GM18861 (cell line): ENCODE measurements around the gene CNST.
"Not testable (repeated sequence)": the region's sequence is repeated elsewhere in the genome, so short reads cannot be mapped to it uniquely, and the experiment has no call there.

Experiments
- ATAC-seq: cut with Tn5 transposase; IDR thresholded peaks from one replicate; pipeline ENCODE4 v1.9.1; 2021; ENCODE audit not compliant: unreplicated experiment

Gene CNST

DNA sequence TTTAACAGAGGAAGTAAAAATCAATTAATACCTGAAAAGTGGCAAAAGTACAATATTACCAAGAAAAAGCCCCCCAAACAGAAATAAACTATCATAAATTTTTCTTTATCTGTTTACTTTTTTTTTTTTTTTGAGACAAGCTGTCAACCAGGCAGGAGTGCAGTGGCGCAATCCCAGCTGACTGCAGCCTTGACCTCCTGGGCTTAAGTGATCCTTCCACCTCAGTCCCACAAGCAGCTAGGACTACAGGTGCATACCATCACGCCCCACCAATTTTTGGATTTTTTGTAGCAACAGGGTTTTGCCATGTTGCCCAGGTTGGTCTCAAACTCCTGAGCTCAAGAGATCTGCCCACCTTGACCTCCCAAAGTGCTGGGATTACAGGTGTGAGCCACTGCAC is 8.2 kb upstream of the CNST start:
- ATAC-seq = no peak

DNA sequence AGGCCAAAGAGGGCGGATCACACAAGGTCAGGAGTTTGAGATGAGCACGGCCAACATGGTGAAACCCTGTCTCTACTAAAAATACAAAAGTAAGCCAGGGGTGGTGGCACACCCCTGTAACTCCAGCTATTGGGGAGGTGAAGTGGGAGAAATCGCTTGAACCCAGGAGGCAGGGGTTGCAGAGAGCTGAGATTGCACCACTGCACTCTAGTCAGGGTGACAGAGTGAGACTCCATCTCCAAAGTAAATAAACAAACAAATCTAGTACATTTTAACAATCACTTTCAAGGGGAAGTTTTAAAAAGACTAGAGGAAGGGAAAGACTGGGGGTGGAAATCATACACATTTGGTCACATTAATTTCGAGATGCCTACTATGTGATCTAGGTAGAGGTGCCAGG is 6.9 kb upstream of the CNST start:
- ATAC-seq = no peak

DNA sequence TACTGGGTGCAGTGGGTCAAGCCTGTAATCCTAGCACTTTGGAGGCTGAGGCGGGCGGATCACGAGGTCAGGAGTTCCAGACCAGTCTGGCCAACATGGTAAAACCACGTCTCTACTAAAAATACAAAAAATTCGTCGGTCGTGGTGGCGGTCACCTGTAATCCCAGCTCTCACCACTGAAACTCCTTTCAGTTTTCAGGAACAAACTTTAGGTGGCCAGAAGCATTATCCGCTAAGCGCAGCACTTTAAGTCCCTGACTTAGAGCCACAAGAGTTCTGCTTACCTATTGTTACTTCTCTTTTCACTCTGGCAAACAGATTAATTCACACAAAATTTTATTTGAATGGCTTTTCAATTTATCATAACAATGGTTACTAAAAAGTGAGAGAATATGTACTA is 5.4 kb upstream of the CNST start:
- ATAC-seq = not testable (repeated sequence)

DNA sequence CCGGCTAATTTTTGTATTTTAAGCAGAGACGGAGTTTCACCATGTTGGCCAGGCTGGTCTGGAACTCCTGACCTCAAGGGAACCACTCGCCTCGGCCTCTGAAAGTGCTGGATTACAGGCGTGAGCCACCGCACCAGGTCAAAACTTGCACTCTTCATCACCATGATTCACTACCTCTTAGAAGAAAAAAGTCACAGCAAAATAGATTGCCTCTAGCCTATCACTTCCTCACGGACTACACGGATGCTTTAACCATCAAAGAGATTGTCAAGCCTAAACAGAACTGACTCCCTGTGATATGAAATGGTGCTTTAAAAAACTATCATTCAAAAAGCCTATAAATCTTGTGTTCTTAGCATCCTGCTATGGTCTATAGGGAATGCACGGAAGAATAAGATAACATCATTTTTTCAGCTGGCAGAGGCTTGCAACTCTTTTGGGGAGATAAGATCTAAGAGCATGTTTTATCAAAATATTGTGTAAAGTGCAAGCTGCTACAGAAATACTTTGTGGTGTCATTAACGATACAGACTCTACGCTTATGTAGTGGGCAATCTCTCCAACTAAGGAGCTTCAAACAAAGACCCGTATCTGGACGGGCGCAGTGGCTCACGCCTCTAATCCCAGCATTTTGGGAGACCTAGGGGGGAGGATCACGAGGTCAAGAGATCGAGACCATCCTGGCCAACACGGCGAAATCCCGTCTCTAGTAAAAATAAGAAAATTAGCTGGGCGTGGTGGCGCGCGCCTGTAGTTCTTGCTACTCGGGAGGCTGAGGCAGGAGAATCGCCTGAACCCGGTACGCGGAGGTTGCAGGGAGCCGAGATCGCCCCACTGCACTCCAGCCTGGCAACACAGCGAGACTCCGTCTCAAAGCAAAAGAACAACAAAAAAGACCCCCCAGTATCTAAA is 1.2 kb upstream of the CNST start:
- ATAC-seq = no peak

DNA sequence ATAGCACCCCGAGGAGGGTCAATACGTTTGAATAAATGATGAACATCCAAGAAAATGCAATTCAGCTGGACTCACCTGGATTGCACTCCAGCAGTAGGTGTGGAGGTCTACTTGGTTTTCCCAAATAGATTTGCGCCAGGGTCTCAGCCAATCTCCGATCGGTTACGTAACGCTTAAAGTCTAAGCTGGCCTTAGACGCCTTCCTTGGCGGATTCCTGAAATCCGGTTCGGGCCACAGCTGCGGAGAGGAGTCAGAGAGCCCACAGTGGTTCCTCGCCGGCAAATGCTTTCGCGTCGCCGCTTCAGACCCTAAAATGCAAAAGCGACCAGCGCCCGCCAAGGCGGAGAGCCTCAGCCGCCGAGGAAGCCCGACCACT is 517 bp upstream of the CNST start:
- no peak for ATAC-seq

DNA sequence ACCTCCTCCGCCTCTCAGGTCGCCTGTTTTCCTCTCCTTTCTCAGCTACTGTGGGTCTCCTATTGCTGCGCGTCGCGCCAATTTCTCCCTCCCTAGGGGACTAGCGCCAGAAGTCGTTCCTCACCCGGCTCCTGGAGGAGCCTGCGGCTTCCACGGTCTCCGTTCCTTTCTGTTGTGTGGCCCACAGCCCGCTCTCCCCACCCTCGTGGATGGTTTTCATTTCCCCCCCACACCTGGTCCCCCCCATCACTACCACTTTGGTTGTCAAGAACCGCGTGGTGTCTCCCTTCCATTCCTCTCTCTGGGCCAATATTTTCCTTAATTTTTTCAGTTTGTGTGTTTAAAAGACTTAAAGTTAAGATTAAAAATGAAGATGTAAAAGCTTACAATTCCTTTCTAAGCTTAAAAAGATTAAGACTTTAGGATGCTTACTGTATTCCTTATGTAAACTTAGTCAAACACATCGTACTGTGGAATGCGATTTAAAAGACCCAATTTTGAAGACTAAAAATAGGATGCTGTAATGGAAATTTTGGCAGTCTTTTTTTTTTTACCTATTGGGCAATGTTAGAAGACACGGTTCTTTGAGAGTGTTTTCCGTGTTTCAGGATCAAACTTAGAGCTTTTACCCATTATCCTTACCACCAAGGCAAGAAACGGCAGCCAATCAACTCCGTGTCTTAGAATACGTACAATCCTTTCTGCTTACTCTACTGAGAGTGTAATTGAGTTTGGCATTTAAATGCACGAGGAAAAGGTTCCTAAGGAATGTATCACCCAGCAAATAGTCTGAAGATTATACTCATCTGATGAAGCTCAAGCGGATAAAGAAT is 773 bp downstream of the CNST start:
- peak; percentile 1 for ATAC-seq

DNA sequence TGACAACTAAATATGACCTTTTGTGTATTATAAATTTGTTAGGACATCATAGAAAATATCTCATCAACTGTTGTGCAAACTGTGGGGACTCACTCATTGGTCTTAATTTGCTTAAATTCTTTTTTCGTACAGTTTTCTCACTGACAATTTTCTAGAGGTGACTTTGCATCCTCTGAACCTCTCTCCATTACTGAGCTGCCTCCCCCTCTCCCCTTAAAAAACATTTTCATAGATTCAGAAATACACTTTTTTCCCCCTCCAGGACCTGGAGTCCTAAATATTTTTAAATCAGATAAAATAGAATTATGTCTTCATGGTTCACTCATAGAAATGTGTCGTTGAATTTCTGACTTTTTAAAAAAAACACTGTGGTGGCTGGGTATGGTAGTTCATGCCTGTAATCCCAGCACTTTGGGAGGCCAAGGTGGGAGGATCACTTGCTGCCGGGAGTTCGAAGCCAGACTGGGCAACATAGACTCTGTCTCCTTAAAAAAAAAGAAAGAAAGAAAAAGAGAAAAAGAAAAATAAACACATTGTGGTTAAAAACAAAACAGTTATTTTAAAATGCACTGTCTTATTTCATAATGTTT is 1.5 kb downstream of the CNST start:
- ATAC-seq = no peak

DNA sequence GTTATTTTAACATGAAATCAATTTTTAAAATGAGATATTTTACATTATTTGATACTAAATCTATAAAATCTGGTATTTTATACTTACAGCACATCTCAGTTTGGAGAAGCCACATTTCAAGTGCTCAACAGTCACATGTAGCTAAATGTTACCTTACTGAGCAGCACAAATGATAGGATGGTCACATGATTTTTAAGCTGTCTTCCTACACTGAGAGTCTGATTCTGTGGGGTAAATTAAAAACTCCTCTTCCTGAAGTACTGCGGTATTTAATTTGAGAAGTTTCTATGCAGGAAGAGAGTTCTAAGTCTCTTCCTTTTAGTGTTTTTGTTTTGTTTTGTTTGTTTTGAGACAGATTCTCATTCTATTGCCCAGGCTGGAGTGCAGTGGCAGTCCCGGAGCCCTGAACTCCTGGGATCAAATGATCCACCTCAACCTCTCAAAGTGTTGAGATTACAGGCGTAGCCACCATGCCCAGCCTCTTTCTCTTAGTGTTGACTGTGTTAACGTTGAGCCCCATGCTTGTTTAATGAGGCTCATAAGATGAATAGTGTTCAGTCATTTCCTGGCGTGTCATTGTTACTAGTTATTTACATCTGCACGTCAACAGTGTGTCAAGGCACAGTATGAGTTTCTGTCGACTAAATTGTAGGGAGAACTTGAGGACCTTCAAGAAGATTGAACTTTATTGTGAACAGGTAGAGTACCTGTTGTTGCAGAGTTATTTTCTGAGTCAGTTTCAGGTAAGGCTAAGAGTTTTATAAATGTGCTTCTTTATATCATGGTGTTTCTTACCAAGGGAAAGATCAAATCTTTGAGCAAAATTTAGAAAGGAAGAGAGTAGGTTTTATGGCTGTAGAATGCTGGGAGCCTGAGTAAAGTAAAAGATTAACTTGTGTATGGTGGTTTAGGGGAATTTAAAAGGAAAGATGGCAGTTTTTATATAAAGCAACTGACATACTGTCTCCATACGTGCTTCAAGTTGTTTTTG is 3.3 kb downstream of the CNST start:
- no peak for ATAC-seq

DNA sequence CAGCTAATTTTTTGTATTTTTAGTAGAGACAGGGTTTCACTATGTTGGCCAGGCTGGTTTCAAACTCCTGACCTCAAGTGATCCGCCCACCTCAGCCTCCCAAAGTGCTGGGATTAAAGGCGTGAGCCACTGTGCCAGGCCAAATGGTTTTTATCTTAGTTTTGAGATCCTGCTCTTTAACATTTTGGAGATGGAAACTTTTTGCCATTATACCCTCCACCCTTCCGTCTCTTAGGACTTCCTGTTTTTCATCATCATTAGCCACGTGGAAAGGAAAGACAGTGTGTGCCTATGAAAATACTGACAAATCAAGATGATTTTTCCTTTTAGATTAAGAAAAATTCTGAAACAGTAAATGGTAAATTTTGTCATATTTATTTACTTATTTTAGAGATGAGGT is 5.1 kb downstream of the CNST start:
- not testable (repeated sequence) for ATAC-seq

DNA sequence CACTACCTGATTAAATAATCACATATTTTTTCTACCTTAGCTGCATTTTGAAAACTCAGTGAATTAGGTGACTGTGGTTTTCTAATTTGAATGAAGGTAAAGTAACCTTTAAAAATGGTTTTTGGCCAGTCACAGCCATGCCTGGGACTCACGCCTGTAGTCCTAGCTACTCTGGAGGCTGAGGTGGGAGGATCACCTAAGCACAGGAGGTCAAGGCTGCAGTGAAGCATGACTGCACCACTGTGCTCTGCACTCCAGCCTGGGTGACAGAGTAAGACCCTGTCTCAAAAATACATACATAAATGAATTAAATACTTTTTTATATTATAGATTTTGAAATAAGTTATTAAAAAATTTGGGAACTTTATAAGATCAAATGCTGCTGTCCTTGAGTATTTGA is 5.7 kb downstream of the CNST start:
- no peak for ATAC-seq

DNA sequence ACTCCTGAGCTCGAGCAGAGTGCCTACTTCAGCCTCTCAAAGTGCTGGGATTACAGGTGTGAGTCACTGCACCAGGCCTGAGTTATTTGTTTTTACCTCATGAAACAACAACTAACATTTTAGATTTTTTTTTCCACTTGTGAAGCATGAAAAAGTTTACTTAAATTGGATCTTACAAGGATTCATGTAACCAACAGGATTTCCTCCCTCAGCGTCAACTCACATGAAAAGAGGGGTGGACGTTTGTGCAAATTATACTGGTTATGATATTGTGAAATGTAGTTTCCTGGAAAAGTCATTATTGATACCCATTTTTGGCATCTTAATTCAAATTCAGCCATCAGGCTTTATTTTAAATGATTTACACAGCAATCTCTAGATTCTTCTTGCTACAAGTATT is 6.5 kb downstream of the CNST start:
- ATAC-seq = no peak

DNA sequence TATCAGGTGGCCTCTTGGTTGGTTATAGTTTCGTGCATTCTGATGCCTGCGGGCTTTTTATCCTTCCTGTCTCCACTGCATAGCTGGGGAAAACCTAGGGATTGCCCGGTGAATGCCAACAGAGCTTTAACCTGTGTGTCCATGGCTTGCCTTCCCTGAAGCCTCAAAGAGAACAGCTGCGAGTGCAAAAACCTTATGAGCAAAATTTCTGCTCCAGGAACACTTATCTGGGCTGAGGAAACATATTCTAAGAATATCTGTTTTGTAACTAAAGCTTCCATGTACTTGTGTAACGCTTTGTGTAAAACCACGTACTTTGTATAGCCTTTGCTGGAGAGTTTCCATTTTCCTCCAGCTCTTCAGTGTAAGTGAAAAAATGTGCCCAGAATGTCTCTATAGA is 7.2 kb downstream of the CNST start:
- no peak for ATAC-seq

DNA sequence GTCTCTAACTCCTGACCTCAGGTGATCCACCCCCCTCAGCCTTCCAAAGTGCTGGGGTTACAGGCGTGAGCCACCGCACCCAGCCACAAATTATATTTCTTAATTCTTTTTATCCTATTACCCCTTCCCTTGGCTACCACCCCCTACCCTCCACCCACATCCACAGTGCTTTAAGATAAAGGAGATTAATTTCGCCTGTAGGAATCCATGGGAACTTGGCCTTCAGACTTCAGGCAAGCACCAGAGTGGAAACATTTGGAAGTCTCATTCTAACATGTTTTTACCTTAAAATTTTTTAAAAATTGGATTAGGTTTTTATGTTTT is 10.4 kb downstream of the CNST start:
- ATAC-seq = no peak

DNA sequence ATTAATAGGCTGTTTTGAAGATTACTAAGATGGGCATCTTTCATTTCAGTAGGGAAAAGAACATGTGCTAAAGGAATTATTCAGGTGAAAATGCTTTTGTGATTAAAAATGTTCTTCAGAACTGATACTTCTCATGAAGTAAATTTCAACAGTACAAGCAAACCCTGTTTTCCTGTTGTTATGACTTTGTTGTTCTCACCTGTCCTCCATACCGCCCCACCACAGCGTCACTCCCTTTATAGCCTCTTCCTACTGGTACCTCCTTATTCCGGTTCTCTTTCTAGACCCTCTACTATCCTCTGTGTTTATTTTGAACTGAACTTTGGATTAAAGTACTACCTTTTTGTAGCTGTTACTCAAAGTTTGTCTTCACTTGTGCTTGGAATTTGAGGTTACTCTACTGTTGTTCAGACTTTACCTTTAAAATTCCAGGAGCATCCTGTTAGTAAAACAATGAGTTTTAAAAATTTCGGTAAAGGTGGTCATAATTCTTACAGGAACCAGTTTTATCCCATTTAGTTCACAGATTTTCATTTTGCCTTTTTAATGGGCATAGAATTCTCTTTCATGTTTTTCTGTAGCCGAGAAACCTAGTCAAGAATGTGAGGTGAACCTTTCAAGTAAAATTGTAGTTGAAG is 10.9 kb downstream of the CNST start:
- no peak for ATAC-seq

DNA sequence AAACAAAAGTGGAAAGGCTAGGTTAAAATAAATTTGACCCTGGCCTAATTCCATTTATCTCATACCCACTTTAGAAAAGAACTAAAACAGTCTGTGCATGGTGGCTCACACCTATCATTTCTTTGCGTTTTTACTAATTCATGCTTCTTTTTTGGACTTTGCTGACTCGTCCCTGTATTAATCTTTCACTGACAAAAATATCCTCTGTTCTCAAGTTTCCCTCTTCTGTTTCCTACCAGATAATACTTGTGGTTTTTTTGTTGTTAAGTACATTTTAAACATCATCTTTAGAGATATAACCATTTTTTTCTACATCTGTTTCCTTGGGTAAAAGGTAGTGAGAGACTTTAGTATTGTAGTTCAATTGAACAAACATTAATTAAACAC is 11.5 kb downstream of the CNST start:
- ATAC-seq = no peak

DNA sequence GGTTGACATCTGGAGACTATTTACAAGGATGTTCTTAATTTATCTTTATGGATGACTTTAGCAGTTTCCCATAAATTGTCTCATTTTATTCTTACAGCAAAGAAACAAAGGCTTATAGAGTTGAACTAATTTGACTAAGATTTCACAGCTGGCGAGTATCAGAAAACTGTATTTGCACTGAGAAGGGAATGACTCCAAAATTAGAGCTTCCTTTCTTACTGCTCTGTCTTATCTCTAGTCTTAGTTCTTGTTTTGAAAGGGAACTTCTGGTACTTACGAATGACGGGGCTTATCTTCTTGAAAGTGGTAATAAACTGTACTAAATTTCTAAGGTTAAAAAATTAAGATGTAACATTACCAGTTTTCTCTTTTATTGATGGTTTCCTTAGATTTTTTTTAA is 13.6 kb downstream of the CNST start:
- ATAC-seq = peak; percentile 67

DNA sequence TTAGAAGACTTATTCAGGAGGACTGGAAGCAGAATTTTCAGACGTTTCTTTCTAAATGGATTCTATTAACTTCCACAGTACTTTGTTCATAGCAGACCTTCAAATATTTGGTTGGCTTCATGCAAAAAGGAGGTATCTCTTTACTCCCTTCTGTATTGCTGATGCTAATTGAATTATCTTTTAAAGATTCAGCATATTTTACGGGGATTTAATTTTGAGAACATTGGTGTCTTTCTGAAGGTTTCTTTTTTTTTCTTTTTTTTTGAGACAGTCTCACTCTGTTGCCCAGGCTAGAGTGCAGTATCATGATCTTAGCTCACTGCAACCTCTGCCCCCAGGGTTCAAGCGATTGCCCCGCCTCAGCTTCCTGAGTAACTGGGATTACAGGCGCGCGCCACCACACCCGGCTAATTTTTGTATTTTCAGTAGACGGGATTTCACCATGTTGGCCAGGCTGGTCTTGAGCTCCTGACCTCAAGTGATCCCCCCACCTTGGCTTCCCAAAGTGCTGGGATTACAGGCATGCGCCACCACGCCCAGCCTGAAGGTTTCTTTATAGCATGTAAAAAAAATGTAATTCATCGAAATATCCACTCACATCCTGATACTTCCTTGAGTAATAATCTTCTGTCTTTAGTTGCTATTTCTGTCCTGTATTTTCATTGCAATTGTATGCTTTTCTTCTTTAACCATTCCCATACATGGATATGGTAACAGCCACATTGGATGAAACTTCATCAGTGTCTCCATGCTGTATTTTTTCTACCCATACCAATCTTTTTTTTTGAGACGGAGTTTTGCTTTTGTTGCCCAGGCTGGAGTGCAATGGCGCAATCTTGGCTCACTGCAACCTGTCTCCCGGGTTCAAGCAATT is 14.5 kb downstream of the CNST start:
- no peak for ATAC-seq

DNA sequence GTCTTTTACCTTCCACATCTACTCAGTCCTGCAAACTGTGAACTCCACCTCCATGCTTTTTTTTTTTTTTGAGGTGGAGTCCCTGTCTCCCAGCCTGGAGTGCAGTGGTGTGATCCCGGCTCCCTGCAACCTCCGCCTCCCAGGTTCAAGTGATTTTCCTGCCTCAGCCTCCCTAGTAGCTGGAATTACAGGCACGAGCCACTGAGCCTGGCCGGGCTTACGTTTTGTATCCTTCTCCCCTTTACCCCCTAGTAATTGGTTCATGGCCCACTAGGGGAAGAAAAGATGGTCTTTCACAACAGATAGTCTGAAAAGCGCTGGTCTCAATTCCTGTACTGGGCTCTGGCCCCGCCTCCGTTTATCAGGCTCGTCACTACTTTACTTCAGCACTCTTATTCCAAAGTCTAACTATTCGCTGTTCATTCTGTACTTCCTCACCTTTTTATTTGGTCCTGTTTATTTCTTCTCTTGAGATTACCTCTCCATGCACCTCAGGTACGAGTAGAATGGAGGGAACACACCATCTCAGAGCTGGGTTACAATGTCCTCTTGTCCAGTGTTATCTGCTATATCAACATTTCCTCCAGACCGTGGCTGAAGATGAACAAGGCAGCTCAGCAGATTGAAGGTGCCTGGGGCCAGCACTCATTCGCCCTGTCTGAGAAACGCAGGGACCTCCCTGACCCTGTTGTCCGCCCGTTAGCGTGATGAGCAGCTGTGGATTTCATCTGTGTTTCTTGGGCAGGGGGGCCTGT is 16.2 kb downstream of the CNST start:
- ATAC-seq = no peak

DNA sequence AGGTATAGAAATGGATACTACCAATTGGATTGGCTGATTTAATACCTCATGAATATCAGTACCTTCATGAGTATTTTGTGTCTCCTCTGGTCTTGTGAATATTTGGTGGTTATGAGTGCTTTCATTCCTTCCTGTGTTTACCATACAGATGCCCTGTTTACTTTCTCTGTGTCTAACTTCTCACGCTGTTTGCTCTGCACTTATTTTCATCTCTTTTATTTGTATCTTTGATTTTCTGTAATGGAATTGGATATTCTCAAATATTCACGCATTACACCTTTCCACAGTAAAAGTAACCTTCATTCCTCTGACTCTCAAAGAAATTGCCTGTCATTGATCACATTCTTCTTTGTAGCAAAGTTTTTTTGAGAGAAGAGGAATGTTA is 16.8 kb downstream of the CNST start:
- no peak for ATAC-seq
